ENCODE results near the gene PSEN2. TPM values are rescaled to one million over a fixed set of nuclear protein-coding genes. Genes with fewer than 3 reads are reported as not detected.
A peak's percentile ranks its signal among the peaks of the same experiment; 100 is the strongest.

Gene PSEN2
- total RNA-seq, 1 donor from 2014 or later = 12.4 TPM

GRCh38 chr1:226934483-226935237 lies 64.2 kb downstream of the PSEN2 start:
- no peak for TF ChIP-seq CTCF (IDR thresholded peaks at IDR 0.05; ENCODE audit: unreplicated experiment)
- Mint-ChIP-seq H3K9me3 (peaks cover 18% of the 10 kb centered on the region), H3K4me3 (no peak overlapping the region), H3K36me3 (peaks cover 22% of the 10 kb centered on the region), H3K27me3 (ENCODE audit: low read depth) (no peaks in the 10 kb centered on the region), H3K27ac (no peak overlapping the region), H3K4me1 (peaks cover 16% of the 10 kb centered on the region)
- no peak for DNase-seq (ENCODE audit: low spot score in 2 of 2, unreplicated experiment in 2 of 2)

- peak overlapping the region; percentile 74 for H3K27ac Mint-ChIP-seq
- H3K9me3 Mint-ChIP-seq = peaks cover 18% of the 10 kb centered on the region
- peaks cover 23% of the 10 kb centered on the region for H3K4me1 Mint-ChIP-seq
- H3K27me3 Mint-ChIP-seq (ENCODE audit: low read depth) = no peaks in the 10 kb centered on the region
- peak overlapping the region; percentile 73 for H3K4me3 Mint-ChIP-seq
- no peak for TF ChIP-seq CTCF (IDR thresholded peaks at IDR 0.05; ENCODE audit: unreplicated experiment)
- DNase-seq (ENCODE audit: low spot score in 2 of 2, unreplicated experiment in 2 of 2) = no peak
- H3K36me3 Mint-ChIP-seq = peaks cover 18% of the 10 kb centered on the region
These were observed 67.7 kb downstream of the PSEN2 start for GRCh38 chr1:226937940-226938725.

- H3K36me3 Mint-ChIP-seq = peaks cover 18% of the 10 kb centered on the region
- DNase-seq (ENCODE audit: low spot score in 2 of 2, unreplicated experiment in 2 of 2) = no peak
- peak overlapping the region; percentile 92 for H3K27ac Mint-ChIP-seq
- peak overlapping the region; percentile 73 for H3K4me3 Mint-ChIP-seq
- peaks cover 23% of the 10 kb centered on the region for H3K4me1 Mint-ChIP-seq
- no peaks in the 10 kb centered on the region for H3K27me3 Mint-ChIP-seq (ENCODE audit: low read depth)
- no peak for TF ChIP-seq CTCF (IDR thresholded peaks at IDR 0.05; ENCODE audit: unreplicated experiment)
- H3K9me3 Mint-ChIP-seq = peaks cover 16% of the 10 kb centered on the region
These were observed 68.6 kb downstream of the PSEN2 start for GRCh38 chr1:226938903-226939437.

GRCh38 chr1:226939438-226940028 lies 69.1 kb downstream of the PSEN2 start:
- Mint-ChIP-seq H3K4me3 (peak overlapping the region; percentile 73), H3K27ac (peak overlapping the region; percentile 92), H3K27me3 (ENCODE audit: low read depth) (no peaks in the 10 kb centered on the region), H3K4me1 (peaks cover 23% of the 10 kb centered on the region), H3K9me3 (peaks cover 12% of the 10 kb centered on the region), H3K36me3 (peaks cover 15% of the 10 kb centered on the region)
- no peak for TF ChIP-seq CTCF (IDR thresholded peaks at IDR 0.05; ENCODE audit: unreplicated experiment)
- no peak for DNase-seq (ENCODE audit: low spot score in 2 of 2, unreplicated experiment in 2 of 2)

- peak within 1 kb of the TSS; percentile 73 for H3K4me3 Mint-ChIP-seq
- H3K4me1 Mint-ChIP-seq = peaks cover 23% of the 10 kb centered on the region
- H3K9me3 Mint-ChIP-seq = peaks cover 5% of the 10 kb centered on the region
- H3K27me3 Mint-ChIP-seq (ENCODE audit: low read depth) = no peaks in the 10 kb centered on the region
- no peak for TF ChIP-seq CTCF (IDR thresholded peaks at IDR 0.05; ENCODE audit: unreplicated experiment)
- peak; percentile 98 to 99 for DNase-seq (ENCODE audit: low spot score in 2 of 2, unreplicated experiment in 2 of 2)
- H3K27ac Mint-ChIP-seq = peak within 1 kb of the TSS; percentile 92
- H3K36me3 Mint-ChIP-seq = peaks cover 9% of the 10 kb centered on the region
These were observed 69.8 kb downstream of the PSEN2 start, which contains the start of gene COQ8A for GRCh38 chr1:226940029-226940805. TSS of gene COQ8A (plus strand) at chr1:226940294. CDS start at chr1:226961386, 21,092 bp downstream.

Data from mesothelial cell of epicardium (in vitro differentiated cells).